Astrocyte (in vitro differentiated cells and primary cell): ENCODE measurements around the gene SMARCA4.

Source experiments
- EZH2 ChIP-seq: IDR thresholded peaks from 2 replicates; pipeline ENCODE4 v1.6.1; 2012; ENCODE audit warnings: mild to moderate bottlenecking, low read length, inconsistent platforms; ENCODE audit not compliant: insufficient read depth
- TF ChIP-seq, protein P1 (sequence below): IDR thresholded peaks from 2 replicates; pipeline ENCODE4 v1.5.1; 2011; ENCODE audit warnings: low read depth, mild to moderate bottlenecking, inconsistent platforms, low read length, moderate library complexity; ENCODE audit not compliant: insufficient read depth

DNA sequence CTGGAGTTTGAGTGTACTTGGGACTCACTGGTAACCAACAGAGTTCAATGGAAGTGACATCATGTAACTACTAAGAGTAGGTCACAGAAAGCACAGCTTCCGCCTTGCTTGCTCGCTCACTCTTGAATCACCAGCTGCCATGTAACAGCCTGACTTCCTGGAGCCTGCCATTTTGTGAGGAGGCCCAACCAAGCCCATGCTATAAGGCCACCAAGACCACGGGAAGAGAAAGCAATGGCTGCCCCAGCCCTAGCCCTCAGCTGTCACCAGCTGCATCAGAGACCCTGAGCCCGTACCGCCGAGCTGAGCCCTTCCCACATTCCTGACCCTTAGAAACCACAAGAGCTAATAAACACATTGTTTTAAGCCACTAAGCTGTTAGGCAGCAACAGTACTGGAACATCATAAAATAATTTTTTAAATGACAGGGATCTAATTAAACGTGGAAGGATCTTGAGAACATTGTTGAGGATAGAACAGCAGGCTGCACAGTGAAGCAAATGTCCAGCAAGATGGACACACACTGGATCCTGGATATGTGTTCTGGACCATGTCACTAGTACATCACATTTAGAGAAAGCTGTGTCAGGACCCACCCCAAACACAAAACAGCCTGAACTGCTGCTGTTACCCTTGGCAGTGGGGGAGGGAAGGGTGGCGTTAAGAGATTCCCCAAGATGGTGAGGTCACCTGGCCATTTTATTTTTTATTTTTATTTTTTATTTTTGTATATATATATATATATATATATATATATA is 106.7 kb downstream of the SMARCA4 start:
- TF ChIP-seq, protein P1, sequence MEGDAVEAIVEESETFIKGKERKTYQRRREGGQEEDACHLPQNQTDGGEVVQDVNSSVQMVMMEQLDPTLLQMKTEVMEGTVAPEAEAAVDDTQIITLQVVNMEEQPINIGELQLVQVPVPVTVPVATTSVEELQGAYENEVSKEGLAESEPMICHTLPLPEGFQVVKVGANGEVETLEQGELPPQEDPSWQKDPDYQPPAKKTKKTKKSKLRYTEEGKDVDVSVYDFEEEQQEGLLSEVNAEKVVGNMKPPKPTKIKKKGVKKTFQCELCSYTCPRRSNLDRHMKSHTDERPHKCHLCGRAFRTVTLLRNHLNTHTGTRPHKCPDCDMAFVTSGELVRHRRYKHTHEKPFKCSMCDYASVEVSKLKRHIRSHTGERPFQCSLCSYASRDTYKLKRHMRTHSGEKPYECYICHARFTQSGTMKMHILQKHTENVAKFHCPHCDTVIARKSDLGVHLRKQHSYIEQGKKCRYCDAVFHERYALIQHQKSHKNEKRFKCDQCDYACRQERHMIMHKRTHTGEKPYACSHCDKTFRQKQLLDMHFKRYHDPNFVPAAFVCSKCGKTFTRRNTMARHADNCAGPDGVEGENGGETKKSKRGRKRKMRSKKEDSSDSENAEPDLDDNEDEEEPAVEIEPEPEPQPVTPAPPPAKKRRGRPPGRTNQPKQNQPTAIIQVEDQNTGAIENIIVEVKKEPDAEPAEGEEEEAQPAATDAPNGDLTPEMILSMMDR = no peak
- TF ChIP-seq EZH2 = no peak
